GM18517 (cell line): Measurements from ENCODE around the gene TSR1.

ENCODE experiments used
- ATAC-seq: cut with Tn5 transposase; IDR thresholded peaks from one replicate; pipeline ENCODE4 v1.9.1; 2021; ENCODE audit warnings: mild to moderate bottlenecking, moderate library complexity; ENCODE audit not compliant: unreplicated experiment

TSR1 gene

DNA sequence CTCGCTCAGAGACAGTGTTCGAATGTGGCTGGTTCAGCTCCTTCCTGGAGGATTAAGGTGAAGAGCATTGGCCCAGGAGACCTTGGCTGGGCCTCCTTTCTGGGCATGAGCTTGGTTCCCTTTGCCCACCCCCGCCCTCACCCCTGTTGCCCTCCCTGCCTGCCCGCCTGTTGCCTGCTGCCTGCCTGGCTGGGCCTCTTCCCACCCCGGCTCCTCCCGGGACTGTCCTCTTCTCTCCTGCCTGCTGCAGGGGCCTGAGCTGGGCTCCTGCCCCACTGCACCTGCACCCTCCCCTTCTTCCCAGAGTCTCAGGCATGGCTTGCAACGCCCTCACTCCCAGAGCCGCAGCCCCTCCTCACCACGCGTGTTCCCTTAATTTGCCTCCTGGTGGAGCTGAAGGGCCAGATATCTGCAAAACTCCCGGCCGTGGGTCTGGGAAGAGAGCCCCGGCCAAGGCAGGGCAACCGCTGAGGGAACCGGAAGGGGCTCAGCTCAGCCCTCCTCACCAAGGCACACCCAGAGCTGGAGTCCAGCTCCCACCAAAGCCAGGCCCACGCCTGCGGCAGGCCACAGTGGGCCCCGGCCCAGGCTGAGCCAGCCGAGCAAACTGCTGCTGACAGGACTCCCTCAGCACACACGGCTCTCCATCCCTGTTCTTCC is 33.4 kb upstream of the TSR1 start:
- ATAC-seq = no peak

DNA sequence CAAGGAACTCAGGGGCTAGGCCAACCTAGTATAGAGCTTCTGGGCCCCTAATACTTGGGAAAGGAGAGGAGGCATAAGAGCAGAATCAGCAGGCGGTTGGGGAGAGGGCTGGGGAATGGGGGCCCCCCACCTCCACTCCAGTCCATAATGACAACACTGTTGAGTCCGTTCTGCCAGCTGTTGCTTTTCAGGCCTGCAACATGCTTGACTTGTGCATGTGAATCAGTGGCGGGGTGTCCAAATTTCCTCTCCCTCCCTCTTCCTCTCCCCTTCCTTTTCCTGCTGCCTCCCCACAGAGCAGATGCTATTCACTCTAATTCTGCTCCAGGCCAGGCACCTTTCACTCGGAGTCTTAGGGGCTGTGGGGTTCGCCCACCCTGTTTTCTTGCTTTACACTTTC is 32.8 kb upstream of the TSR1 start:
- ATAC-seq = no peak

DNA sequence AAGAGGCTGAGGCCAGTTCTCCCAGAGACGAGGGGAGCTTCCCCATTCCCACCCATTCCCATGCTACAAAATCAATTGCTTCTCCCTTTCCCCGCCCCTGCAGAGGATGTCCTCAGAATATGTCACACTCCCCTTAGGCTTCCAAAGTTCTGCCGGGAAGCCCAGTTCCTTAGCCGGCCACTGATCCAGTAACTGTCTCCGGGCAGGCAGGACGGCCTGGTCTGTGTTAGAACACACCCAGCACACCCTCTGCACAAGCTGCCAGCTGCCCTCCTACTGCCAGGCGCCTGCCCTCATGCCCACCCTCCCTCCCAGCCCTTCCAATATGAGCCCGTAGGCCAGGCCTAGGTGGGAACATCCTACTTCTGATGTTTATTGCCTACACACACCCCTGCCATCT is 32.1 kb upstream of the TSR1 start:
- ATAC-seq = no peak

DNA sequence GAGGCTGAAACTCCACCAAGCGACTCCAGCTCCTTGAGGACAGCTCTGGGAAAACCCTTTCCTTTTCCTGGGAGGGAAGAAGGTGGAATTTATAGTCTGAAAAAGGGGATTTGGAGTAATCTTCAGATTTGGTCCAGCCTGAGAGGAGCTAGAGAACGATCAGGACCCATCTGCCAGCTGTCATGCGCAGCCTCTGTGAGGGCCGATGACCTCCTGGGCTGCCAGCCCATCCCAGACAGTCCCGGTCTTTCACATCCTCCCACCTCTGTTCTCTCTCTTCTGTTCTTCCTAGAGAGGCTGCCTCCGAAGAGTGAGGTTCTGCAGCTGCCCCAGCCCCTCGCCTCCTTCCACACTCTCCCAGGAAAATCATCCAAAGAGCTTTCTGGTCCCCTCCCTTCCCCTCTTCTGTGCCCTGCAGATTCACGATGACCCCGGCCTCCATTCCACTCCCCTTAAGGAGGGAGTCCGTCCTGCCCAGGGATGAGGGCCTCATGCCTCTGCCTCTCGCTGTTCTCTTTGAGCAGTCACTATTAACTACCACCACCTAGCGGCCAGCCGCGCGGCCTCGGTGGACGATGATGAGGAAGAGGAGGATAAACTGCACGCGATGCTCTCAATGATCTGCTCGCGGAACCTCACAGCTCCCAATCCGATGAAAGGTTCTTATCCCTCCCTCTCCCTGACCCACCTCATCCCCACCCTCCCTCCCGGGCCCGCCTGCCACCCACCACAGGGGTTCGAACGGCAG is 30.7 kb upstream of the TSR1 start:
- ATAC-seq = no peak

DNA sequence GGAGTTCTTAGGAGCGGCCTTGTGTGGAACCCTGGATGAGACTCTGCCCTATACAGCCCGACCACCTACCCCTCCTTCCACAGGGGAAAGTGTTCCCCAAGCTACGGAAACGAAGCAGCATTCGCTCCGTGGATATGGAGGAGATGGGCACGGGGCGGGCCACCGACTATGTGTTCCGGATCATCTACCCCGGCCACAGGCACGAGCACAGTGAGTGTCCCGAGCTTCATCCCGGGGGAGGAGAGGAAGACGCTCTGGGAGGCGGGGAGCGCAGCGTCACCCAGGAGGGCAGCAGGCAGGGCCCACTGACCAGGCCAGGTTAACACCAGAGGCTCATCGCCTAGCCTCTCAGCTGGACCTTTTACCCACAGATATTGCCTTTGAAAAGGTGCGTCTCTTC is 28.9 kb upstream of the TSR1 start:
- no peak for ATAC-seq

- no peak for ATAC-seq
Measured at GRCh38 chr17:2364763-2365116, 28.5 kb upstream of the TSR1 start.

DNA sequence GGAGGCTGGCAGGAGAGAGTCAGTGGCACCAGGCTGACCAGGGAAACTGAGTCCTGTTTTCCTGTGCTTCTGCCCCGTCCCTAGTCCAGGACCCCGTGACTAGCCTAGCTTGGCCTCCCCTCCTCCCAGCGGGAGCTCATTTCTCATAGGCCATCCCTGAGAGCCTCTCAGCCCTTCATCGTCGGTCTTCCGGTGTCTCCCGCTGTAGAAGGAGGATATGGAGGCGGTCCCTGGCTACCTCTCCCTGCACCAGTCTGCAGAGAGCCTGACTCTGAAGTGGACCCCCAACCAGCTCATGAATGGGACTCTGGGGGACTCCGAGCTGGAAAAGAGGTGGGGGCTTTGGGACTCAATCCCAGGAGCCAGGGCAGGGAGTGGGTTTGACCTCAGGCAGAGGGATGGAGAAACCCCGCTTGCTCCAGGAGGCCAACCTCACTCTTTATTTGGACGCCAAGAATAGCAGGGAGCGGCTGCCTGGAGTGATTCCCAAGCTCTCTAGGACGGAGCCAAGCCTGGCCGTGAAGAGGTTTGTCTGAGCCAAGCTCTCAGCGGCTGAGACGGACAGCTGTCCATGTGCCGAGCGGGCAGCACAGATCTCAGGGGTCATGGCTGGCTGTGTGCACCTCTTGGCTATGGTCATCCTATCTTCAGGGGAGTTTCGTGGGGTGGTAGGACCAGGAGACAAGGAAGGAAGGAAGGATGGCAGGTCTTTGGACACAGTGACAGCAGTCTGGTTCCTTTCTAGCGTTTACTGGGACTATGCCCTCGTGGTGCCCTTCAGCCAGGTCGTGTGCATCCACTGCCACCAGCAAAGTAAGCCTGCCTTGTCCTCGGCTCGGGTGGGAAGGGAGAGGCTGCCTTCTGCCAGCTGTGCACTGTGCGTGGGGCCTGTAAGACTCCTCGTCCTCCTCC is 27.9 kb upstream of the TSR1 start:
- no peak for ATAC-seq

- ATAC-seq = no peak
Measured at GRCh38 chr17:2363318-2363717, 27.1 kb upstream of the TSR1 start.

DNA sequence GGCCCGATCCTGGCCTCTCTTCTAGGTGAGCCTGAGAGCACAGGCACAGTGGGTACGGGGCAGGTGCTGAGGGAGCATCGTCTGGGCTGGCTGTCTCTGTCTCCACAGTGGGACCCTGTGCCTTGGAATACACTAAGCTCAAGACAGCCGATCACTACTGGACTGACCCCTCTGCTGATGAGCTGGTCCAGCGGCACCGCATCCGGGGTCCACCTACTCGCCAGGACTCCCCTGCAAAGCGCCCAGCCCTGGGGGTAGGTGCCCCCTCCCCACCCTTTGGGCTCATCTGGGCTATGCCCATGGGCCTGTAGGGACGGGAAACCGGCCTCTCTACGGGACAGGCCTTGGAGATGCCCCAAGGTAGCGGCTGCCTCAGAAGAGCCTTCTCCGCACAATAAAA is 26.6 kb upstream of the TSR1 start:
- ATAC-seq = no peak

GRCh38 chr17:2362416-2362815 is 26.2 kb upstream of the TSR1 start:
- no peak for ATAC-seq

DNA sequence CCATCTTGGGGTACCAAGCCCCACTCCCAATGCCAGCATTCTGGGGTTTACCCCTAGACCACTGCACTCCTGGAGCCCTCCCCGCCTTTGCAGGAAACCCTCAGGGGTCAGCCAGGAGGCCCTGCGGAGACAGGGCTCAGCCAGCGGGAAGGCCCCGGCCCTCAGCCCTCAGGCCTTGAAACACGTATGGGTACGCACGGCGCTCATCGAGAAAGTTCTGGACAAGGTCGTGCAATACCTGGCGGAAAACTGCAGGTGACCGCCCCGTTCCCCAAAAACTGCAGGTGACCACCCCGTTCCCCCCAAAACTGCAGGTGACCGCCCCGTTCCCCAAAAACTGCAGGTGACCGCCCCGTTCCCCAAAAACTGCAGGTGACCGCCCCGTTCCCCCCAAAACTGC is 25.8 kb upstream of the TSR1 start:
- no peak for ATAC-seq

GRCh38 chr17:2361010-2361760 is 24.9 kb upstream of the TSR1 start:
- ATAC-seq = no peak

GRCh38 chr17:2357931-2358434 is 21.7 kb upstream of the TSR1 start:
- ATAC-seq = no peak

GRCh38 chr17:2357237-2357636 is 21.0 kb upstream of the TSR1 start:
- no peak for ATAC-seq

- ATAC-seq = no peak
Measured at GRCh38 chr17:2354311-2354710, 18.1 kb upstream of the TSR1 start.

- no peak for ATAC-seq
Measured at GRCh38 chr17:2351269-2351668, 15.0 kb upstream of the TSR1 start.

- no peak for ATAC-seq
Measured at GRCh38 chr17:2347805-2348685, 11.8 kb upstream of the TSR1 start.

DNA sequence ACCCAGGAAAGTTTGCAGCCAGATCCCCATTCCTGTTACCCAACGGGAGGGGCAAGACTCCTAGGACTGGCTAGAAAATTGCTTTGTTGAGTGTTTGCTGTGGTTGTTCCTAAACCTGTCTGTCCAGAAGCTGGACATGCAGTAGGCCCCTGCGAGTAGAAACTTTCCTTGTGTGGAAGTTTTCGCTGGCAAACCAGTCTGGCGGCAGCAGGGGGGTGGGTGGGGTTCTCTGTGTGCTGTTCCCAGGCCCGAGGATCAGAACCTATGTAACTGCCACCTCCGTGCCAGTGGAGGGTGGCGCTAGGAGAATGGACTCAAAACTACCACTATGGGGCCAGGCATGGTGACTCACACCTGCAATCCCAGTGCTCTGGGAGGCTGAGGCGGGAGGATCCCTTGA is 10.2 kb upstream of the TSR1 start:
- no peak for ATAC-seq

- no peak for ATAC-seq
Measured at GRCh38 chr17:2344528-2344927, 8.3 kb upstream of the TSR1 start.

DNA sequence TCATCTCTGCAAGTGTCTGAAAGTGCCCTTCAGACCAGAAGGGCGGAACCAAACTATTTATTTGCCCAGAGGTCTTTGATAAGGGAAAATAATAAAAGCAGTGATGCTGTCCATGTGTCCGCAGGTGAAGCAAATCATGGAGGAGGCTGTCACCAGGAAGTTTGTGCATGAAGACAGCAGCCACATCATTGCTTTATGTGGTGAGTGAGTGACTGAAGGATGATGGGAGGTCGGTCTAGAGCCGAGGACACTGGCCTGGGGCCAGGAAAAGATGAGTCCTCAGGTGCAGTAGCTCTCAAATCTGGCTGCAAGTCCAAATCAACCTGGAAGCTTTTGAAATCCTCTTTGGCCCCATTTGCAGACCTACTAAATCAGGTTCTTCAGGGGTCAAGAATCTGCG is 7.2 kb upstream of the TSR1 start:
- ATAC-seq = no peak
